ENCODE results near the gene FOXP2.

The FOXP2 gene

DNA sequence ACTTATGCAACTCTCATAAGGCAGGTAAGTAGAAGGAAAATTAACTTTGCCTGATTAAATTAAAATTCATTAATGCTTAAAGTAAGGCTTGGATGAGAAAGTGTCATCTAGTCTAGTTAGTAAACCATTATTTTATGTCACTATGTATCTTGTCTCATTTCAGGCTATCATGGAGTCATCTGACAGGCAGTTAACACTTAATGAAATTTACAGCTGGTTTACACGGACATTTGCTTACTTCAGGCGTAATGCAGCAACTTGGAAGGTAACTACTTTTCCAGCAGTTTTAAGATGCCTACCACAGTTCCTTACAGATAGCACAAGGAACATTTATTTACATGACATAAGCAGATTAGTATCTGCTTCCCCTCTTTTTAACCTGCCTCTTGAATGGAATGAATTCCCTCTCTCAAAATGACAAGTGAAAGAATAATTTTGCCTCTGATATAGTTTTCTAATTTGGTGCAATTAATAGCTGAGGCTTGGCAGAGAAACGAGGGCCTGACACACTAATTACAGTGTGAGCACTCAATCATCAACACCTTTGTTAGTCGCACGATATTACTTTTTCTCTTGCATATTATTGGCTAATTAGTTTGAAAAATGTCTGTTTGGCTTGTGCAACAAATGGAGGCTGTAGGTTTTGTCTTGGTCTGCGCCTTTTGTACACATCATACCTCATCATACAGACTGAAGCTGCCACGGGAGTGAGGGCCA, 245.0 kb downstream of the FOXP2 start:
- DNase-seq, result no peak

DNA sequence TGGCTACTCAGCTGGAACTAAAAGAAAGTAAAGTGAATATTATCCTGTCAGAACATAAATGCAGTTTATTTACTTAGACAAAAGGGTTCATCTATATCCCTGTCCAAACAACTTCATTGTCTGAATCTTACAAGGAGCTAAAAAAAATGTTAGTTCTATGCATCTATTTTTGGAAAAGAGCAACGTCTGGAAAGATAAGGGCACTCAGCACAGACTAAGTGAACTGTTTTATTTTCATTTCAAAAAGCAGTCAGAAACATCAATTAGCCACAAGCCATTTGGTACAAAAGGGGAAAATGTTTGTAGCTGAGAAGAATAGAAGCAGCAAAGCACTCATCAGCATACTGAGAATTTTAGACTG, 245.5 kb downstream of the FOXP2 start:
- DNase-seq, result peak; percentile 98

DNA sequence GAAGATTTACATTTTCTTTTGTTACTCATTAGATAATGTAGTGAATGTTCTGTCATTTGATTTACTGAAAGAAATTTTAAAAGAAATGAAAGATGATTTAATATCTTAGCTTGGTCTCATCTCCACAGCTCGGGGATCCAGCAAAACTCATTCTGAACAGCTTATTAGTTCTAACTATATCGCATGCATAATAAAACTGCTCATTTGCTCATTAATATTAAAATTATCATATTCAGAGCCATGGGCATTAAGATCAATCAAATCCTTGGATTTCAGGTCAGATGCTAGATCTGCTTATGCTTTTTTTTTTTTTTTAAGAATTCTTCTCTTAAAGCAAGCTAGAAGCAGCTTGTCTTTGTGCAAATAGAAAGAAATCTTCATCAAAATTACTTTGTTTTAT, 246.1 kb downstream of the FOXP2 start:
- no peak for DNase-seq

DNA sequence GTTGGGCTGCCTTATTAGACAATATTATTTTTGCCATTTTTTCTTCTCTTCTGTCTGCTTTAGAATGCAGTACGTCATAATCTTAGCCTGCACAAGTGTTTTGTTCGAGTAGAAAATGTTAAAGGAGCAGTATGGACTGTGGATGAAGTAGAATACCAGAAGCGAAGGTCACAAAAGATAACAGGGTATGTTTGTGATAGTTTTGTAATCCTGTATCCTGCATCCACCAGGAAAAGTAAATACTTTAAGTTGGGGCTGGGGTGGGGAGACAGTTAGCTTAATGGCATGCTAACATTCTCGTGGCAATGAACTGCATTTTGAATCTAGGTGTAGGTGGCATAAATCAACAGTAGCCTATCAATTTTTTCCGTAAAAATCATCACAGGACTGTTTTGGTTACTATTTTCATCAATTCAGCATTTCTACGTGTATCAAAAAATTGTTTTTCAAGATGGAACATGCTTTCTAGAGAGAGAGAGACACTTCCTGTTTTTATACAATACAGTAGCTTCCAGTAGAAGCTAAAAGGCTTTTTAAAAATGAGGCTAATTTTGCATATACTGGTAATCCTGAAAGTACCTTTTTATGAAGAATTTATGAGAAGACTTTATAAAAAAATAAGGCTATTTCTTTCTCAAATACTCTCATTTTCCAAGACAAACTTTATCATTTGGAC, 247.5 kb downstream of the FOXP2 start:
- DNase-seq, result no peak

DNA sequence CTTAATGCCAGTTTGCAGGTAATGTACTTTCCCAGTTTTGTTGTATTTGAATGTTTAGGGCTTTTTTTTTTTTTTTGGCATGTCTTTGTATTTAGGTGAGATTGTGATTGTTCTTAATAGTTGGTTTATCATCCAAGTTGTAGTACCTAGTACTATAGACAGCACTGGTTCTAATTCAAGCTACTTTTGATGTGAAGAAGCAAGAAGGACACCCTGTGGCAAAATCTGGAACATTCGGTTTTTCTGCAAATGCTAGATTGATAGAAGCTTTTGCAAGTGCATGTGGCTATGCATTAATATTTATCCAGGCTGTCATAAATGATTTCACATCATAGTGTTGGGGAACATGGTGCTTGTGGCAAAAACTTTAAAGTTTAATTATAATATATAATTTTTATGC, 248.9 kb downstream of the FOXP2 start:
- DNase-seq, result peak; percentile 62

DNA sequence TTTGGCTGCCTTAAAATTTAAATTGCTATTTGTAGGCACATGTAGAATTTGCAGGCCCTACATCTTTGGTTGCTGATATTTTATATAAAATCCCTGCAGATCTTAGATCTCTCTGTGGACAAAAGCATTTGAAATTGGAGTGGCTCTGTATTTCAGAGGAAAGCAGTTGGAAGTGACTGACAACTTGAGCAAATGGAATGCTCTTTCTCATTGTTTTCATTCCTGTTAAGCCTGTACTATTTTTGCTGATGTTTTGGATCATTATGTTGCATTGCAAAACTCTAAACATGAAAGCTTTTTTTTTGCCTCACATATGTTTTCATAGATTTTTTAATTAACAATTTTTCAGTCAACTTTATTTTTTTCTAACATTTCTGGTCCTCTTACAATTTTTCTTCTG, 256.1 kb downstream of the FOXP2 start:
- no peak for DNase-seq

DNA sequence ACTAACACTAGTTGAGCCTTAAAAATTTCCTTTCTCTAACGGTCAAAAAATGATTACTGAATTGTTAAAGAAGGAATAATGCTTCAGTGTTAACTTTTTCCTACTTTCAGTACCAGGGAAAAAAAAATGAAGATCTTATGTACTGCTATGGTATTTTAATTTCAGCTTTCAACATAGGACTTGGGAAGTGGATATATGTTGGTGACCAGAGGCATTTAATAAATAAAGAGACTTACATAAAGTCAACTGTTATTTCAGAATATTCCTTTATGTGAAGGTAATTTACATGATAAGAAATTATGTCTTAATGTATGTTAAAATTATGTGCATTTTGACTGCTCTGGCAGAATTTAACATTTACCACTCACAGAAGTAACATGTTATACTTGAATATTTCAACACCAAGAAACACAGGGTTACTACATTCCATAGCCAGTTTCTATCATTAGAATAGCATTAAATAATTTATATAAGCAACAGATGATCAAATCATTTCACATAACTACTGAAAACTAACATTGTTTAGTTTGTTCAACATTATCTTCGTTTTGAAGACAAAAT, 257.0 kb downstream of the FOXP2 start:
- DNase-seq, result no peak

DNA sequence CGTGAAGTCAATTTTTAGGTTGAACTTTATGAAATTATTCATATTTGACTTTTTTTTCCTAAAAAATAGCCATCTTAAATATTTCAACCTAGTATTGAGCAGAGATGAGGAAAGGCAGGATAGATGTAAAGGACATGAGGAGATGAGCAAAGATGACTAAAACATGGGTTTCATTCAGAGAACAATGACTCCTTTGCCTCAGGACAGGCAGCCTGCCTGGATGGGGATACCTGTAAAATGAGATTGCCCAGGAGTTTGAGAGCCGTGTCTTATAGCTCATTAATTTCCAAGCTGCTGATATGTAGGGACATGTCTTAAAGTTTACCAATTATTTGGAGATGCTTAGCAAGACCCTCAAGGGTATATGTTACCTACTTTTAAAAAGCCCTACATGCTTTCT, 263.5 kb downstream of the FOXP2 start:
- no peak for DNase-seq

DNA sequence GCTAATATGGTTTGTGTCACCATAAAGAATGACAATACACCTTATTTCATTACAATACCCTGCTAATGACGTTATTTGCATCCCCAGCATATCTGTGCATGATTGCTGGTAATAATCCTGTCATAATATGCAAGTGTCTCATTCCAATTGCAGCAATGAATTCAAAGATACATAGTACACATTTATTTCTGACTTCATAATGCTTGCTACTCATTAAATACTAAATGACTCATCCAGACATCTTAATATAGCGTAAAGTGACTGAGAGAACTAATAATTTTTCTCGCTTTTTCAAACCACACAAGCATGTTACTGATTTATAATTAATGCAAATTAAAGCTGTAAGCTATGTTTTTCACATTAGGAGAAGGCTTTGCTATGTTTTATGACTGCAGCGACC, 272.6 kb downstream of the FOXP2 start:
- no peak for DNase-seq

DNA sequence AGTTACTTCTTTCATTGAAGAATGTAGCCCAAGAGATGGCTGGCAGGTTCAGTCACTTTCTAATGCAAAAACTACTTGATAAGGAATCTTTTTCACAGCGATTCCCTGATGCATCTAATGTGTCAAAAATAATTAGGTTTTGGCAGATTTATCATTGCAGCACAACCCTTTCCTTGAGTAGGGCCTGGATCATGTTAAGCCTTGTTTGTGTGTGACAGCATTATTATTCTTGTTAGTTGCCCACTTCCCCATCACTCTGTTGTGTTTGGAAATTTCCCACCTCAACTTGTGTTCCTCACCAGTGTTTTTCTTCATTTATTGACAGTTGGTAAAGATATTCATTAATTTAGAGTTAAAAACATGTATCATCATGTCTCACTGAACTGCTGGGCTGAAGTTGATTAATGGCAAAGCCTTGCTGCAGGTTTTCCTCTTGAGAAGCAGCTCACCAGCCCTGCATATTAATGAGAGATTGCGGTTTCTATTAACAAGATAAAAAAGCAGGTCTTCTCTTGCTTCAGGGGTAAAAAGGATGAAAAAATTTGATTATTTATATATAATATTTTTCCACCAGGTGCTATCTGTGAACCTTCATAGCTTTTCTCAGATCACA, 273.9 kb downstream of the FOXP2 start:
- DNase-seq, result peak; percentile 11

DNA sequence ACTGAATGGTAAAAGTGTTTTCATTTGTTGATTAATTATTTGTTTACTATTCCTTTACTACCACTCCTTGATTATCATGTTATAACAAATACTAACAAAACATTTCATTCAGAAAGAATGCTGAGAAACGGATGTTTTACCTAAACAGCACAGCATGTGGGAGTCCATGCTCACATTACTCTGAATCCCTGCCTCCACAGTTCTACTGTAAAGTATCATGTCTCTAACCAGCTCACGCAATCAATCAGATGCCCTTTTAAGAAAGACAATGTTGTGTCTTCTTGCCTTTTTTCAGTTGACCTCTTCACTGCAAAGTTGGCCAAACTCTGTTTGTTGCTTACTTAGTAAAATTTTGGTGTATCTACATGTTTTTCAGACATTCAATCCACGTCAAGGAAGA, 274.8 kb downstream of the FOXP2 start:
- no peak for DNase-seq

DNA sequence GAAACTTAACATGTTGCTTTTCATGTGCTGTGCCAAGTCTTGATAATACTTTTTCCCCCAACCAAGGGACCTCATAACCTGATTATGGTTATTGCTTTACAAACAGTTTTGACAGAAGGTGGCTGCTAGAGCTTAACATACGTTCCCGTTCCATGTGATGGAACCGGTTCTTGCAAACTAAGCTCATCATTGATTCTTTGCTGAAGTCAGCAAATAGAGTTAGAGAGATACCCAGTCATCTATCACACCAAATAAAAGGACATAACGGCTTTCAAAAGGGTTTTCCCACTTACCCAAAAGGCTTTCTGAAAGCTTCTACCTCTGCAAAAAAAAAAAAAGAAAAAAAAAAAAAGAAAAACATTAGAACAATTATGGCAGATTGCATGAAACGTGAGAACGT, 277.0 kb downstream of the FOXP2 start:
- no peak for DNase-seq

DNA sequence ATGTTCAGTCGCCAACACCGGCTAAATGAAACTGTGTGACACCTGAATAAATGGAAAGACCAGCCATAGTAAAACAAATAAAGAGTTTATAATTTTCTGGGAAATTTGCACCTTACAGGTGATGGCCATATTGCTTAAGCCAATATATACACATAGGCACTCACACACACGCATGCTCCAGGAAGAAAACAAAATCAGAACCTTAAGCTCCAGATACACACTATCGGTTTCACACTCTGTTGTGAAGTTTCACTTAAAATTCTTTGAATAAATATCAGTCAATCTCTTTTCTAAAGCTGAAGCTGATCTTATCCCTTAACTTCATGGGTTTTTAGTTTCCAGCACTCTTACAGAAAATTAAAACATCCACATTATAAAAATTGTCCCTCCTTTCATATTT, 280.6 kb downstream of the FOXP2 start:
- no peak for DNase-seq

DNA sequence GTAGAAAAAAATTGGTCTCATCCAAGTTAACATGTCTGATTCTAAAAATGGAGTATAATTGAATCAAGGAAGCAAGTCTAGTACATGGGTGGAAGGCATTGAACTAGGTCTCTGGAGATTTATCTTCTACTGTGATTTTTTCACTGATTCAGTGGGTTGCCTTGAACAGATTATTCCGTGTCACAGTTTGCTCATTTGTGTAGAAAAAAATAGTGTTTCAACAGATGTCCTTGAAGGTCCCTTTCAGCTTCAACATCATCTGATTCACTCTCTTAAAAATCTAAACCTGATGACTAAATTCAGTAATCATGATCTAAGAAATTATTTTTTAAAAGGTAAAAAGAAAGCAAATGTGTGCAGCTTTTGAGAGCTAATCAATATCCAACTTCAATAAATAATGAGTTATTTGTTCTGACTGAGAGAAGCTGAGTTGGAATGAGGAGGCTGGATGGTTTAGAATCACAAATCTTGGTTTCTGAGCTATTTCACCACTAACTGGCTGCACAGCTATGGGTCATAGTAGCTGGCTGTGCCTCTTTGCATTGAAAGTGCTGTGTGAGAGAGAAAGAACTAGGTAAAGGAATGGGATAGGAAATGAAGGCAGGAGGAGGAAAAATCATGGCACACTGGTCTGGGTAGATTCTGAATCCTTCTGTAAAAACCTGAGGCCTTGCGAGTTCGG, 285.8 kb downstream of the FOXP2 start:
- no peak for DNase-seq

DNA sequence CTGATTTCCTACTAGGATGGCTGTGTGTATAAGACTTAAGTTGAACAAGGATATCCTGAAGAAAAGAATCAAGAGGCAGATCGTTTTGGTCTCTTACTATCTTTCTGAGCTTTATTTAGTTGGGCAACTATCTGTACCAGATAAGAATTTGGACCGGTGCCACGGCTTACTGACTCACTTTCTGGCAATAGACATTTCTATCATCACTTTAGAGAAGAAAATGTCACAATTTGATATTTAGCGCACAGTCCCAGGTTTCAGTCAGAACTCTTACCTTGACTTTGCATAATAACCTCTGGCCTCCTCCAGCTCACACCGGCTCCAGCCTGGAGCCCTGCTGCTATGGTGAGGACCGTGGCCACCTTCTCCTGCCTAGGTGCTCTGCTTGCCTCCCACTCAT, 289.1 kb downstream of the FOXP2 start:
- no peak for DNase-seq

DNA sequence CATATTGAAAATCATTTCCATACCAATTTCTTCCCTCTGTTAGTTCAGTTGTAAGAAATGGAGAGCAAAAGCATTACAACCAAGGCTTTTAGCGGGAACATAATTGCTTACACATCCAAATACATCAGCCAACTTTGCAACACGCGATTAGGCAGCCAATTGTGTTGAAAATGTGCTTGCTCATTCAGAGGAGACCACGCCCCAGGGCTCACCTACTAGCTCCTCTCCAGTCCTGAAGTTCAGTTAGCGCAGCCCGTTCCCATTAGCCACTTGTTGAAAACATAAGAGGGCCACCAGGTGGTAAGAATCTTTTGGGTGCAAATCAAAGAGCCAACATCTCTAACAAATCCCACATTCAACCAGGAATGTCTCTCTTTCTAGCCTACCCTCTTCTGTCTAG, 294.0 kb downstream of the FOXP2 start:
- no peak for DNase-seq

DNA sequence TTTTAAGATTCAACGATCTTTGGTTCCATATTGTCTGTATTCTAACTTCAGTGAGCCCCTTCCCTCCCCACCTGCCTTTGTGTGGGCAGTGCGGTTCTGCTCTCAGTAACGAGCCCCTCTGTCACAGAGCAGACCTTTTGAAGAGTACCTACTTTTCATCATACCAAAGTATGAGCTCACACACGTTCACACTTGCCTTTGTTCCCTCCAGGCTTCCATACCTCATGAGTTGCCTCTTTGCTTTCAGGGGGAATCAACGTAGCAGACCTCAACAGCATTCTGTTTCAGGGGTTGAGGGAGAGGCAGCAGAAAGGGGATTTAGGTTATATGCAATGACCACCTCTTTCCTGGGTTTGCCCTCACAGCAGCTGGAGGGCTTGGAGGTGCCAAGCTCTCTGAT, 295.9 kb downstream of the FOXP2 start:
- DNase-seq, result no peak

DNA sequence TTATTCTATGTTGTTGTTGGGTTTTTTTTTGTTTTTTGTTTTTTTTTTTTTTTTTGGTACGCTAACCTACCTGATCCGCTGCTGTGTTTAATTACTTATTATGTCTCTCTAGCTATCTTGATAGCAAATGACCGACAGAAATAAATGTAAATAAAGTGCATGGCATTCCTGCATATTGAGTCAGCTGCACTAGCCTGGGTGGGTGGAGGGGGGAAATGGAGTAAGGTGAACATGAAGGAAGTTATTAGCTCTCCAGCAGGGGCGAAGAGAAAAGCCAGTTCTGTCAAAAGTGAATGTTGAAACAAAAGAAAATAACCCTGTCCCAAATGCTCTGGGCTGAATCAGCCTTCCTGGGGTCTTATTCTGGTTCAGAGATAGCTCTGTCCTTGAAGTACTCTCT, 296.6 kb downstream of the FOXP2 start:
- DNase-seq, result no peak

DNA sequence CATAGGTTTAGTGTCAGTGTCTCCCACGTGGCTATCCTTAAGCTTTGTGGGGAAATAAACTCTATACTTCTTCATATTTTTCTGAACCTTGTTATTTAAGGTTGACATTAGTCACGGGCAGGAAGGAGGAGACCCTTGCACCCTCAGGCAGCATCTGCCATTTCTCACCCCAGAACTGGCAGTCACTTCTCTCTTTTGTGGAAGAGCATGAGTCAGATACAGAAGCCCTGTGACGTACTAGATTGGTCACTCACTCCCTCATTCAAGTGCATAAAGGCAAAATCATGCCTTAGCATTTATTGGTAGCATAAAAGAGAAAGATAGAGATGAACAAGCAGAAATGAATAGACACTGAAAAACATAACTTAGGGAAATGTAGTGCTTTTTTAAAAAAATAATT, 301.3 kb downstream of the FOXP2 start:
- DNase-seq, result no peak

DNA sequence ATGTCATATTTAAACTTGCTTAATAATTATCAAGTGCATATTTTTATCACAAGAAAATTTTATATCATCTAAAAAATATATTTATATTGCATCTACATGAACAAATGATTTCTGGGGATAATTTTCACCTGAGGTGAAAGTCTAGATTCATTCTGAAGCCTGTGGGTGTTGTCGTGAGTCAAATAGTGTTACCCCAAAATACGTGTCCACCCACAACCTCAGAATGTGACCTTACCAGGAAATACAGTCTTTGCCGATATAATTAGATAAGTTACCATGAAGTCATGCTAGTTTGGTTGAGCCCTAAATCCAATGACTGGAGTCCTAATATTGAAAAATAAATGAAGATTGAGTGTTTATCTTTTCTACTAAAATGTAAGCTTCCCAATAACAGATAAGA, 304.2 kb downstream of the FOXP2 start:
- DNase-seq, result no peak

DNA sequence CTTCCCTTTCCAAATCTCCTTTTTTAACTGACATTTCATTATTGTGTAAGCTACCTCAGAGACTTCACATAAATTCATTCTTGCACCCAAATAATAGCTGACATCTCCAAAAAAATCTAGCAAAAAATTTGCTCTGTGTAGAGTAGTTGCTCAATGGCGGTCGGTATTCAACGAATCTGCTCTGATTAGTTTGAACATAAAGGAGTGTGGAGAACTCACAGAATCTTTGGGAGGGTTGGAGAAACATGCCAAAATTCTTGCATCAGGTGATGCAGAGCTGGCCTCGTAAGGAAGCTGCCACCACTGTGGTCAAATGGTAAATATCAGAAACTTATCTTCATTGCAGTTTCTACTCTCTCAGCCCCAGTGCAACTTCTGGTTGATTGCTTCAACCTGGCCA, 306.1 kb downstream of the FOXP2 start:
- no peak for DNase-seq

DNA sequence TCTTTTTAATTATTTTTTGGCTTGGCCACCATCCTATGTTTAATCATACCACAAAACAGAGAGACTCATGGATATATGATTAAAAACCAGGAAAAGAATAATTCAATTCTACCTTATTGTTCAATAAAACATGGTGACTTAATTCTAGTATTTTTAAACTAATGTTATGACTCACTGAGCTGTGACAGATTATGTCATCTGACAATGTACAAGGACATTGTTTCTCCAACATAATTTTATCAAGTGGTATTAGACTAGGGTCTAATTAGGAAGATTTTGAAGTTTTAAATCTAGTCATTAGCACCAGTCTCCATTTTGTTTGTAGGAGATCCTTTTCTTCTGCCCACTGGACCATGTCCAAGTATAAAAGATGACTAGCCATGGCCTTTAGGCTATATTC, 307.9 kb downstream of the FOXP2 start:
- DNase-seq, result no peak

DNA sequence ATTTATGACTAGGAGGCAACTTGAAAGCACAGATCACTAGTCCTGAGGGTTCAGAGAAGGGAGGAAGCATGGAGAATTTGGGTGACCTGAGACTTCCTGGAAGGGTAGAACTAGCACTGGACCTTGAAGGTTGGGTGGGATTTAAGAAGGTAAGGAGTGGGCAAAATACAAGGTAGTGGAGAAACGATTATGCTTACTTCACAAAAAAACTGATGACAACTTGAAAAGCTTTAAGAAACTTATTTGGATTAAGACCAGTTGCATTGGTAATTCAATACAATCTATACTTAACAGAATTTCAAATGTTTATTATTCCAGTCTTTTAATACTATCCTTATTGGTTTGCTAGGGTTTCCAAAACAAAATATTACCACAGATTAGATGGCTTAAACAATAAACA, 308.7 kb downstream of the FOXP2 start:
- DNase-seq, result no peak

DNA sequence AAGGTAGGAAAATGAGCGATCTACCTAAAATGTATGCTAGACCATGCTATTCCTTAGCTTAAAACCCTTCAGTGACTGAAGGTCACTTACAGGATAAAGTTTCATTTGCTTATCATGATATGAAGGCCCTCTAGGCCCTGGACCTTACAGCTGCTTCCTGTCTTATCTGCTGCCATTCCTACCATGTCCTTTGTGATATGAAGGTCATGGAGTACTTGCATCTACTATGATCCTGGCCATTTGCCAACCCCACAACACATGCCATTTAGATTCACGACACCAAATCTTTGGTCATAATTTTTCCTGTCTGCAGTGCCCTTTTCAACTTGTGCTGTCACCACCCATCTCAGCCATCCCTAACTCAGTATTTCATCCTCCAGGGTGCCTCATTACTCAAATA, 325.5 kb downstream of the FOXP2 start:
- DNase-seq, result no peak

Measured in NCI-H1105 treated with DMSO at 0.1 percent for 48 hours (cell line).